HCT116 (cell line): ENCODE results near the gene KIAA1614. TPM values are rescaled to one million over a fixed set of nuclear protein-coding genes. Genes with fewer than 3 reads are reported as not detected.

Experiments used
- ATAC-seq: fragments of 200-7000 bp; cut with Tn5 transposase; 2 replicates; pipeline ENCODE4 v1.9.1; 2020; ENCODE audit warnings: mild to moderate bottlenecking, moderate library complexity
- BruUV-seq: library from RNA; stranded (reverse); fragments of 400-500 nt; replicated peaks from 2 replicates; lab custom pipeline; 2021; lab: Mats Ljungman, UMichigan
- CTCF ChIA-PET: fragments of 300-600 bp; sonication (Branson Sonifier 250); formaldehyde crosslinking; loops from one replicate; lab custom pipeline; 2021; ENCODE audit warnings: antibody characterized with exemption; lab: Charles Lee
- POLR2A ChIA-PET: fragments of 300-600, 350-600 bp; sonication (Branson Sonifier 250); formaldehyde crosslinking; loops from one replicate; lab custom pipeline; 2021; ENCODE audit warnings: antibody characterized with exemption; lab: Charles Lee
- RAD21 ChIA-PET, 2 experiments: fragments of 300-600 bp; sonication (Branson Sonifier 250); formaldehyde crosslinking; loops; one replicate each; lab custom pipeline; 2023; ENCODE audit warnings: low total read pairs in 2 of 2; ENCODE audit not compliant: uncharacterized antibody in 2 of 2, unreplicated experiment in 2 of 2, low non-redundant PET in 1 of 2; lab: Charles Lee
- DNase-seq: peaks from one replicate; pipeline ENCODE4 v3.0.0-alpha.2; 2010; ENCODE audit warnings: low read depth, low spot score
- H2AFZ ChIP-seq: fragments of 200-600 bp; shearing (Covaris generic), sonication (generic); 2 replicates; pipeline ENCODE4 v1.6.1; 2017; ENCODE audit warnings: low read depth, mixed run types, mixed read lengths, antibody characterized with exemption, low read length; ENCODE audit not compliant: poor library complexity, severe bottlenecking
- H3K27ac ChIP-seq: 2 replicates; pipeline ENCODE4 v1.5.1; 2012; ENCODE audit warnings: low read depth, low read length
- H3K27me3 ChIP-seq: fragments of 200-600 bp; sonication (generic); 2 replicates; pipeline ENCODE4 v1.6.1; 2016; ENCODE audit warnings: mixed run types, low read length, mixed read lengths; ENCODE audit not compliant: insufficient read depth
- H3K36me3 ChIP-seq, 2 experiments: fragments of 200-500 bp in 1 of 2; fragments of 200-600 bp in 1 of 2; sonication (Bioruptor generic) in 1 of 2; sonication (generic) in 1 of 2; 2 replicates each; pipeline versions ENCODE4 v1.5.1 to v1.6.1; 2014 to 2016; ENCODE audit warnings: low read length in 2 of 2, inconsistent platforms in 1 of 2, mixed read lengths in 1 of 2, mixed run types in 1 of 2; ENCODE audit not compliant: insufficient read depth in 2 of 2, control insufficient read depth in 1 of 2
- H3K4me1 ChIP-seq, 2 experiments: fragments of 200-600 bp in 1 of 2; sonication (generic) in 1 of 2; 2 replicates each; pipeline versions ENCODE4 v1.5.1 to v1.6.1; 2012 to 2017; ENCODE audit warnings: low read length in 2 of 2, inconsistent platforms in 1 of 2, mild to moderate bottlenecking in 1 of 2, mixed read lengths in 1 of 2, mixed run types in 1 of 2, moderate library complexity in 1 of 2; ENCODE audit not compliant: insufficient read depth in 2 of 2, control insufficient read depth in 1 of 2
- H3K4me2 ChIP-seq: fragments of 200-600 bp; sonication (generic); 2 replicates; pipeline ENCODE4 v1.6.1; 2017; ENCODE audit warnings: mixed run types, low read length, mixed read lengths
- H3K4me3 ChIP-seq, 2 experiments: fragments of 200-600 bp in 1 of 2; sonication (generic) in 1 of 2; replicated peaks in 1 of 2; 2 replicates each; pipeline ENCODE4 v1.5.1; 2011 to 2016; ENCODE audit warnings: low read length in 2 of 2, control low read depth in 1 of 2, low read depth in 1 of 2, mild to moderate bottlenecking in 1 of 2, mixed read lengths in 1 of 2, mixed run types in 1 of 2
- H3K79me2 ChIP-seq: fragments of 200-600 bp; sonication (generic); 2 replicates; pipeline ENCODE4 v1.6.1; 2017; ENCODE audit warnings: mild to moderate bottlenecking, mixed run types, low read length, moderate library complexity, mixed read lengths; ENCODE audit not compliant: insufficient read depth
- H3K9ac ChIP-seq: fragments of 200-600 bp; sonication (generic); 2 replicates; pipeline ENCODE4 v1.6.1; 2016; ENCODE audit warnings: low read length, mixed read lengths
- H3K9me2 ChIP-seq: fragments of 200-600 bp; sonication (generic), shearing (Covaris generic); 2 replicates; pipeline ENCODE4 v1.6.1; 2017; ENCODE audit warnings: mixed run types, mild to moderate bottlenecking, moderate library complexity; ENCODE audit not compliant: insufficient read depth
- H3K9me3 ChIP-seq, 2 experiments: fragments of 200-500 bp in 1 of 2; fragments of 200-600 bp in 1 of 2; sonication (Bioruptor generic) in 1 of 2; sonication (generic) in 1 of 2; 2 replicates each; pipeline ENCODE4 v1.6.1; 2014 to 2017; ENCODE audit warnings: low read length in 2 of 2, mixed read lengths in 2 of 2, inconsistent platforms in 1 of 2, low read depth in 1 of 2, mild to moderate bottlenecking in 1 of 2, mixed run types in 1 of 2, moderate library complexity in 1 of 2; ENCODE audit not compliant: control insufficient read depth in 1 of 2, insufficient read depth in 1 of 2
- H4K20me1 ChIP-seq: fragments of 200-600 bp; sonication (generic), shearing (Covaris generic); 2 replicates; pipeline ENCODE4 v1.6.1; 2017; ENCODE audit warnings: mixed run types, mild to moderate bottlenecking, moderate library complexity; ENCODE audit not compliant: insufficient read depth
- CTCF ChIP-seq, 3 experiments: fragments of 200-600 bp in 1 of 3; sonication (generic) in 1 of 3; IDR thresholded peaks in 2 of 3; conservative IDR thresholded peaks in 1 of 3; 2 replicates each; pipeline ENCODE4 v1.5.1; 2012 to 2017; ENCODE audit warnings: low read depth in 2 of 3, low read length in 2 of 3, antibody characterized with exemption in 1 of 3, borderline replicate concordance in 1 of 3, control low read depth in 1 of 3, mild to moderate bottlenecking in 1 of 3, mixed read lengths in 1 of 3, mixed run types in 1 of 3, moderate library complexity in 1 of 3; ENCODE audit not compliant: insufficient read depth in 1 of 3
- EGR1 ChIP-seq: IDR thresholded peaks from 2 replicates; pipeline ENCODE4 v1.6.1; 2012; ENCODE audit warnings: low read depth
- EZH2phosphoT487 ChIP-seq: fragments of 200-600 bp; IDR thresholded peaks from 2 replicates; pipeline ENCODE4 v1.6.1; 2018; ENCODE audit warnings: antibody characterized with exemption, borderline replicate concordance
- POLR2AphosphoS5 ChIP-seq: IDR thresholded peaks from 2 replicates; pipeline ENCODE4 v1.6.1; 2011; ENCODE audit warnings: mild to moderate bottlenecking, low read depth, low read length, moderate library complexity
- SRF ChIP-seq: IDR thresholded peaks from 2 replicates; pipeline ENCODE4 v1.6.1; 2012; ENCODE audit warnings: low read depth
- TCF7L2 ChIP-seq: IDR thresholded peaks from 2 replicates; pipeline ENCODE4 v1.7.0; 2011; ENCODE audit warnings: borderline replicate concordance, inconsistent platforms; ENCODE audit not compliant: insufficient read depth, insufficient read length; ENCODE audit errors: extremely low read depth
- intact Hi-C: fragments of 100-400 bp; cut with micrococcal nuclease; formaldehyde crosslinking; loops from 2 replicates; pipeline ENCODE4 v1.10.0; 2022
- total RNA-seq: library from RNA; stranded (reverse); gene quantifications from one replicate; pipeline ENCODE4 v1.2.1, GENCODE V29; 2021; ENCODE audit not compliant: unreplicated experiment
- TF ChIP-seq, protein P1 (sequence below): IDR thresholded peaks from 2 replicates; pipeline ENCODE4 v1.6.1; 2011; ENCODE audit warnings: mild to moderate bottlenecking, low read length, moderate library complexity; ENCODE audit not compliant: insufficient replicate concordance; ENCODE audit errors: extremely low read depth

KIAA1614 gene
- total RNA-seq, 1 experiment from 2014 or later = 0.25 TPM

DNA sequence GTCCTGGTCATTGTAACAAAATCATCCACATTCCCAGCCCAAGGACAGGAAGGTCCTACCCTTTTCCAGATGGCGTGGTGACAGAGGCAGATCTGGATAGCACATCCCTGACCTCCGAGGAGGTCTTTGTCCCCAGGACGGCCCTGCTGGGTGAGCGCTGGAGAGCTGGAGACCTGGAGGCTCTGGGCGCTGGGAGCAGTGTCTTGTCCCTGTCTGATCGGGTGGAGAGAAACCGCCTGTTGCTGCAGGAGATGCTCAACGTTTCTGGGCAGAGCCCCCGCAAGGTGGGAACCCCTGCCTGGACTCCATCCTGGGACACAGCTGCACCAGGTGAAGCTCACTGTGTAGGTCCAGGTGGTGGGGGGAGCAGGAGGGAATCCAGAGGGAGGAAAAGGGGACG, 4.1 kb downstream of the KIAA1614 start:
- no peak overlapping the region for H3K4me3 ChIP-seq
- RAD21 ChIA-PET = no interaction called here
- no peaks in the 10 kb centered on the region for H3K79me2 ChIP-seq
- TF ChIP-seq POLR2AphosphoS5 (no peak), TCF7L2 (no peak), SRF (no peak), EZH2phosphoT487 (no peak), EGR1 (no peak)
- DNase-seq = no peak
- BruUV-seq = no TSS peak
- intact Hi-C loops = no loop called here
- no peak overlapping the region for H3K9ac ChIP-seq
- no peaks in the 10 kb centered on the region for H3K36me3 ChIP-seq
- H3K9me2 ChIP-seq = no peaks in the 10 kb centered on the region
- no peaks in the 10 kb centered on the region for H4K20me1 ChIP-seq
- no peaks in the 10 kb centered on the region for H3K9me3 ChIP-seq
- no peaks in the 10 kb centered on the region for H3K4me1 ChIP-seq
- H3K27me3 ChIP-seq = no peaks in the 10 kb centered on the region
- H2AFZ ChIP-seq = no peak overlapping the region
- no peak overlapping the region for H3K4me2 ChIP-seq
- ATAC-seq = no peak
- CTCF ChIA-PET = interaction anchor here (1.3 kb wide), 1 partner anchor 401 kb away, joined by 5 read pairs; no protein-coding TSS in a partner anchor
- POLR2A ChIA-PET = no interaction called here
- H3K27ac ChIP-seq = no peak overlapping the region

DNA sequence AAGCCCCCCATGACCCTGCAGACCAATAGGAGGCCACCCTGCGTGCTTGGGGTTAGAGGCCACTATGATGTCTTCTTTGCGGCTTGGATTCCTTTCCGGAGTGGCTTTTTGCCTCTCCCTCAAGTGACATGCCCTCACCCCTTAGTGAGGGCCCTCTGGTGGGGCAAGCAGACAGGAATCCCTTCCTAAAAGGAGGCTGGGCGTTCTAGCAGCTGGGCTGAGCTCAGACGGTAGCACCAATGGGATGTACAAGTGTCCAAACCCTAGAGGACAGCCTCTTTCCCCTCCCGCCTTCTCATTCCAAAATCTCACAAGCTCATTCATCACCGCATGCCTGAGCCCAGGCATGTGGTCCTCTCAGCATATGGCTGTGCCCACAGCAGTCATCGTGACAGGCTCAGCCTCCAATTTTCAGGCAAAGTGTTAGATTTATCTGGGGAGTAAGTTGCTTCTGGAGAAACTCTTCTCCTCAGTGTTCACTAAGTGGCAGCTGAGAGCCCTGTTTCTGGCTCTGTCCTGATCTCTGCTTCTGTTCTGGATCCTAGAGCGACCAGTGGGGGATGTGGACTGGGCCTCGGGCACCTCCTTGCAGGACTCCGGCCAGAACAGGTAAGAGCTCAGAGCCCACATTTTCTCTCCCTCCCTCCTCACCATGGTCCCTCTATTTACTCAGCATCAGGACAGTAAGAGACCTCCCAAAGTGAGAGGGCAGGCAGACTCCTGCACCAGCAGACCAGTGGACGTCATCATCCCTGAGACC, 4.8 kb downstream of the KIAA1614 start:
- Histone ChIP-seq H3K4me1 (no peaks in the 10 kb centered on the region), H3K9me3 (no peaks in the 10 kb centered on the region), H3K9ac (no peak overlapping the region), H2AFZ (no peak overlapping the region), H3K27ac (no peak overlapping the region), H4K20me1 (no peaks in the 10 kb centered on the region), H3K36me3 (no peaks in the 10 kb centered on the region), H3K27me3 (no peaks in the 10 kb centered on the region), H3K4me2 (no peak overlapping the region), H3K4me3 (no peak overlapping the region), H3K9me2 (no peaks in the 10 kb centered on the region), H3K79me2 (no peaks in the 10 kb centered on the region)
- RAD21 ChIA-PET = no interaction called here
- peak; percentile 12 for DNase-seq
- peak in 2 of 3 experiments; percentile 26 to 35; a peak in 2 of 6 replicates for TF ChIP-seq CTCF (IDR thresholded peaks at IDR 0.05 in 2 of 3, conservative IDR thresholded peaks at IDR 0.05 in 1 of 3; ENCODE audit: borderline replicate concordance in 1 of 3, insufficient read depth in 1 of 3, low read depth in 2 of 3, low read length in 2 of 3)
- TF ChIP-seq, protein P1, sequence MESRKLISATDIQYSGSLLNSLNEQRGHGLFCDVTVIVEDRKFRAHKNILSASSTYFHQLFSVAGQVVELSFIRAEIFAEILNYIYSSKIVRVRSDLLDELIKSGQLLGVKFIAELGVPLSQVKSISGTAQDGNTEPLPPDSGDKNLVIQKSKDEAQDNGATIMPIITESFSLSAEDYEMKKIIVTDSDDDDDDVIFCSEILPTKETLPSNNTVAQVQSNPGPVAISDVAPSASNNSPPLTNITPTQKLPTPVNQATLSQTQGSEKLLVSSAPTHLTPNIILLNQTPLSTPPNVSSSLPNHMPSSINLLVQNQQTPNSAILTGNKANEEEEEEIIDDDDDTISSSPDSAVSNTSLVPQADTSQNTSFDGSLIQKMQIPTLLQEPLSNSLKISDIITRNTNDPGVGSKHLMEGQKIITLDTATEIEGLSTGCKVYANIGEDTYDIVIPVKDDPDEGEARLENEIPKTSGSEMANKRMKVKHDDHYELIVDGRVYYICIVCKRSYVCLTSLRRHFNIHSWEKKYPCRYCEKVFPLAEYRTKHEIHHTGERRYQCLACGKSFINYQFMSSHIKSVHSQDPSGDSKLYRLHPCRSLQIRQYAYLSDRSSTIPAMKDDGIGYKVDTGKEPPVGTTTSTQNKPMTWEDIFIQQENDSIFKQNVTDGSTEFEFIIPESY = no peak
- peak; percentile 86 for ATAC-seq
- intact Hi-C loops = no loop called here
- CTCF ChIA-PET = interaction anchor here (0.7 to 1.3 kb wide), 2 partner anchors 36 to 402 kb away, joined by 3 to 5 read pairs; no protein-coding TSS in a partner anchor
- POLR2A ChIA-PET = no interaction called here
- BruUV-seq = no TSS peak
